HCT116 (cell line): ENCODE results near the gene SMIM35.

ENCODE experiments used
- CTCF ChIP-seq, 3 experiments: fragments of 200-600 bp in 1 of 3; sonication (generic) in 1 of 3; IDR thresholded peaks in 2 of 3; conservative IDR thresholded peaks in 1 of 3; 2 replicates each; pipeline ENCODE4 v1.5.1; 2012 to 2017; ENCODE audit warnings: low read depth in 2 of 3, low read length in 2 of 3, antibody characterized with exemption in 1 of 3, borderline replicate concordance in 1 of 3, control low read depth in 1 of 3, mild to moderate bottlenecking in 1 of 3, mixed read lengths in 1 of 3, mixed run types in 1 of 3, moderate library complexity in 1 of 3; ENCODE audit not compliant: insufficient read depth in 1 of 3
- FOSL1 ChIP-seq: IDR thresholded peaks from 2 replicates; pipeline ENCODE4 v1.6.1; 2012; ENCODE audit warnings: low read depth
- ZNF274 ChIP-seq: fragments of 200-500 bp; sonication (Bioruptor generic); IDR thresholded peaks from 2 replicates; pipeline ENCODE4 v1.6.1; 2014; ENCODE audit warnings: mild to moderate bottlenecking, low read depth, low read length, inconsistent platforms

- TF ChIP-seq CTCF (IDR thresholded peaks at IDR 0.05 in 2 of 3, conservative IDR thresholded peaks at IDR 0.05 in 1 of 3; ENCODE audit: borderline replicate concordance in 1 of 3, insufficient read depth in 1 of 3, low read depth in 2 of 3, low read length in 2 of 3), result no peak
- no peak for TF ChIP-seq ZNF274
- TF ChIP-seq FOSL1, result no peak
Observed at GRCh38 chr11:117989351-117990102, 97.2 kb downstream of the SMIM35 start.
